Stimulated activated CD8-positive, alpha-beta memory T cell treated with anti-CD3 and anti-CD28 coated beads, Interleukin-7, amount 100 ng/mL, for 4 hours (primary cell): Measurements from ENCODE around the gene ADGRD1.
"Not testable (repeated sequence)": the region's sequence is repeated elsewhere in the genome, so short reads cannot be mapped to it uniquely, and the experiment has no call there.

Experiments
- DNase-seq, 2 donors: peaks; one replicate each; pipeline ENCODE4 v3.0.0-alpha.2; 2020; ENCODE audit warnings: low read depth in 2 of 2

ADGRD1 gene

GRCh38 chr12:131071950-131072349, 118.2 kb downstream of the ADGRD1 start:
- not testable (repeated sequence) for DNase-seq

- DNase-seq = no peak
Observed at GRCh38 chr12:131072451-131073230, 118.9 kb downstream of the ADGRD1 start.

- DNase-seq = no peak
Observed at GRCh38 chr12:131074221-131075083, 120.7 kb downstream of the ADGRD1 start.

DNA sequence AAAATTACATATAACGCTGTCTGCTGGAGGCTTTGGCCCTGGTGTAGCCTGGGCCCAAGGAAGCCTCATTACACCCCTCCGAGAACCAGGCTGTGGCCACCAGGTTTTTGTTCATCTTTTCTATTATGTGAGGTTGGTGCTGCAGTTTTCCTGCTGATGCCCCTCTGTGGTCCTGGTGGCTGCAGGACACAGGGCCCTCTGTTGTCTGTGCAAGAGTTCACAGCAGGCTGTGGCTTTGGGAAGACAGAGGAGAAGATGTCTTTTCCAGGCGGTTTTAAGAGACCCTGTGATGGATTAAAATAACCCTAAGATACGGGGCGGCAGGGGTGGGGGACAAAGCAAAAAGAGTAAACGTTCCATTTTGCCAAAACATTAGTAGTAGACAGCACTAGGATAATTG, 121.5 kb downstream of the ADGRD1 start:
- DNase-seq = no peak

- DNase-seq = no peak
Observed at GRCh38 chr12:131075611-131076010, 121.9 kb downstream of the ADGRD1 start.

DNA sequence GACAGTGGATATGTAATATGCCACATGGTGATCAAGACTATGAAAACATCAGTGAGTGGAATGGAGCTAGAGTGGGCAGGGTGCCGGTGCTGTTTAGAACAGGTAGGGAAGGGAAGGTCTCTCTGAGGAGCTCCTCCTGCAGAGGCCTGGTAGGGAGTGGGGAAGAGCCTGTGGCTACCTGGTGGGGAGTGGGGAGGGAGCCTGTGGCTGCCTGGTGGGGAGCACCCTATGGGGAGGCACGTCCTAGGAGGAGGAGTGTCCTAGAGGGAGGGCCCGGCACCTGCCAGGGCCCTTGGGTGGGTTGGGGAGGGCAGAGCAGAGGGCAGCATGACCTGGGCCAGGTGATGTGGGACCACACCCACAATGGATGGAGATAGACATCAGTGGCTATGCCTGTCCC, 122.6 kb downstream of the ADGRD1 start:
- no peak for DNase-seq

DNA sequence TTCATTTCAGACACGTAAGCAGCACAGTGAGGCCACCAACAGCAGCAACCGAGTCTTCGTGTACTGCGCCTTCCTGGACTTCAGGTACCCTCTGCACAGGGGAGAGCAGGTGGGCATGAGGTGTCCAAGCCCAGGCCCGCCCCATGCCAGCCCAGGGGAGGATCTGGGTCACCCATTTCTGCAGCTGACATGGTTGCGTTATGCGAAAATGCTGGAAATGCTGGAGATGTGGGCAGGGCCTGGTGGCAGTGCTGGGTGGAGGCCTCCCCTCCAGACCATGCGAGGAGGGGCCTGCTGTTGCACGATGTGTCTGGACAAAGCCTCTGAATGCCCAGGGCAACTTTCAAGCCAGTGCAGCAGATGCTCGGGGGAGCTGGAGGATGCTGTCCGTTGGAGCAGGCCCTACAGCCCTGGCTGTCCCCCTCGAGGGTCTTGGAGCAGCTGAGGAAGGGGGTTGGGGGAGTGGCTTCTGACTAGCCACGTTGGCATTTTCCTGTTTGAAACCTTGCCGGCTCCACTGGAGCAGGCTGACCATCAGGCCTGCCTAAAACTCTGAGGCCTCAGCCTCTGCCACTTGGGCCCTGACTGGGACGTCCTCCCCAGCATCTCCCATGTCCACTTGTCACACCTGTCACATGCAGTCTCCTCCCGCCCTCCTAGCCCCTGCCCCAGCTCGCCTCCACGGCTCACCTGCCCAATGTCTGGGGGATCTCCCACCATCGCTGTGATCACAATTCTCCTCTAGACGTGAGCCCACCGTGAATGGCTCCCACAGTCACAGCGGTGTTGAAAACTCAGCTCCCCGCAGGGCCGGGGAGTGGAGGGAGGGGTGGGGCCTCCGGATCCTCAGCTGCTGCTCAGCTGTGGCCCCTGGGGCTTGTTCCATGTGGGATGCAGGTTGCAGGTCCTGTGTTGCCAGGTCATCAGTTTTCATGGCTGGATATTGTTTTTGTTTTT, 123.4 kb downstream of the ADGRD1 start:
- DNase-seq = no peak

DNA sequence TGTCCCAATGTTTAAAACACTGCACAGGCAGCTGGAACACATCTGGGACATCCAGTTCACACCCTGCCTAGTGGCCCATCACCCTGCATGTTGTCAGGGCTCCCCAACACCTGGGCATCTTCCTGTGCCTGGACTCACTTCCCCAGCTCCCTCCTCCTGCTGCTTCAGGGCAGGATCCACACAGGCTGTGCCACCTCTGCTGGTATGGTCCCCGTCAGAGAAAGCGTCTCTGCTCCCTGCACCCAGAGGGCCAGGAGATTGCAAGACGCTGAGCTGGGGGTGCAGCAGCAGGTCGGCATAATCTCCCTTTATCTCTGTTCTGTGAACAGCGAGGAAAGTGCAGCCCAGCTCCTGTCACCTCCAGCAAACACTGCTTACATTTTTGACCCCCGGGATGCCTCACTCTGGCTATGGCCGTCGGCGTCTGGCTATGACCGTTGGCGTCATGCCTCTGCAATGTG, 124.3 kb downstream of the ADGRD1 start:
- DNase-seq = no peak

GRCh38 chr12:131082290-131083194, 128.8 kb downstream of the ADGRD1 start:
- no peak for DNase-seq

- DNase-seq = no peak
Observed at GRCh38 chr12:131084341-131085011, 130.8 kb downstream of the ADGRD1 start.

- no peak for DNase-seq
Observed at GRCh38 chr12:131085125-131085815, 131.6 kb downstream of the ADGRD1 start.

DNA sequence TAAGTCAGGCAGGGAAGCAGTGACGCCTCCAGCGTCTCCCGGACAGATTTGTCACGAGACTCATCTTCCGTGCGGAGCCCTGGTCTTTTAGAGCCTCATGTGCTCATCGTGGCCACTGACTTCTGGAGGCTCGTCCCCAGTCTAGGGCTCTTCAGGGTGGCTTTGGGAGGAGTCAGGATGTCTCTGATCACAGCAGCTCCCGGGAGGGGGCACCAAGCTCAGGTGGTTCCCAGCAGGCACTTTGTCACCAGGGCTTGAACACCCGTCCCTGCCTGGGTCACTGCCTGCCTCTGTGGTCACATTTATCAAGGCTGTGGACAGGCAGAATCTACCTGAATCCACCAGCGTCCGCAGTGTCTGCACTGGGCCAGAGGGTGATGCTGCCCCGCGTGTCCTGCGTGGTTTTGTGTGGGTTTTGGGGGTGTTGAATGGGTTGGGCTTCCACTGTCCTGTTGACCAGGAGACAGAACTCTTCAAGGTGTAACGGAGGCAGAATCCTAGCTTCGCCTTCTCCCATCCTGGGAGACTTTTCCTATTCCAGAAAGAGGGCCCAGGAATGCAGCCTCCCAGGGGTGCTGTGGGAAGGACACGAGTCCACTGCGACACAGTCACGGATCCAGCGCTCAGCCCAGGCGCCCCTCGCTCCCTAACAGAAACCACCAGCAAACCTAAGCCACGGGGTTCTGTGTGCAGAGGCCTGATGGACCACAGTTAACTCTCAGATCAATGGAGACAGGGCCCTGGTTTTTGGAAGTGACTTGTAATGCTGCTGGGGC, 132.3 kb downstream of the ADGRD1 start:
- DNase-seq = no peak

GRCh38 chr12:131087302-131087818, 133.7 kb downstream of the ADGRD1 start:
- DNase-seq = no peak

- DNase-seq = no peak
Observed at GRCh38 chr12:131087991-131088700, 134.4 kb downstream of the ADGRD1 start.

- no peak for DNase-seq
Observed at GRCh38 chr12:131088701-131089530, 135.2 kb downstream of the ADGRD1 start.

DNA sequence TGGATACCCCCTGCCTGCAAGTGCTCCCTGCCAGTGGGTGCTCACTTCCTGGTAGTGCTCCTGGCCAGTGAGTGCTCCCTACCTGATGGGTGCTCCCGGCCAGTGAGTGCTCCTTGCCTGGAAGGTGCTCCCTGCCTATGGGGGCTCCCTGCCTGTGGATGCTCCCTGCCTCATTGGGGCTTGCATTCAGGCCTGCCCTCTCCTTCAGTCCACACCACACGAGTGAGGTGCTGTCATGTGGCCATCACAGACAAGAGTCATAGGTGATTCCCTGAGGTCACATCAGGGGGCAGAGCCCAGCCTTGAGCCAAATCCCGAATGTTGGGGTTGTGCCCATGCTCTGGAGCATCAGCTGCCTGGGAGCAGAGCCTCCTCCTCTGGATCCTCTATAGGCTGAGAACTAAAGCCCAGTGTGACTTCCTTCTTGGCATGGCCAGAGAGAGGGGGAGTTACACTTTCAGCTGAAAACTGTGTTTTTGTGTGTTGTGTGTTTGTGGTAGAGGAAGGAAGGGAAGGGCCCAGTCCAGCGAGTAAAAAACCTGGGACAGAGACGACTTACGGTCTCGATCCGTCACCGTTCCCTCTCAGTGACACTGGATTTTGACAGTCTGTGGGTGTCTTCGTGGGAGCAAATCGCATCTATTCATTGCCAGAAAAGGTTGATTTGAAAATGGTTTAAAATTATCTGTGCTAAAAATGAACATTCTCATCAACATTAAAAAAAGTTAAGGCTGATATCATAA, 136.0 kb downstream of the ADGRD1 start:
- DNase-seq = no peak
